Coronary artery (tissue), 2 donors: ENCODE measurements around the gene DYNLRB2.

ENCODE experiments used
- DNase-seq: peaks from one replicate; pipeline ENCODE4 v3.0.0-alpha.2; 2017; ENCODE audit warnings: low spot score
- H3K27ac ChIP-seq, 2 donors: fragments of 200-600 bp; sonication (generic); one replicate each; pipeline ENCODE4 v1.5.1; 2016 to 2019
- H3K4me3 ChIP-seq: fragments of 200-600 bp; sonication (generic); 2 replicates; pipeline ENCODE4 v1.5.1; 2016; ENCODE audit warnings: mild to moderate bottlenecking, moderate library complexity
- CTCF ChIP-seq: fragments of 200-600 bp; sonication (generic); IDR thresholded peaks from one replicate; pipeline ENCODE4 v1.5.1; 2019; ENCODE audit warnings: antibody characterized with exemption

Gene DYNLRB2

GRCh38 chr16:80511824-80512592 is 28.8 kb upstream of the DYNLRB2 start:
- DNase-seq: no peak
- Histone ChIP-seq H3K27ac (no peak overlapping the region), H3K4me3 (no peak overlapping the region)
- no peak for TF ChIP-seq CTCF

DNA sequence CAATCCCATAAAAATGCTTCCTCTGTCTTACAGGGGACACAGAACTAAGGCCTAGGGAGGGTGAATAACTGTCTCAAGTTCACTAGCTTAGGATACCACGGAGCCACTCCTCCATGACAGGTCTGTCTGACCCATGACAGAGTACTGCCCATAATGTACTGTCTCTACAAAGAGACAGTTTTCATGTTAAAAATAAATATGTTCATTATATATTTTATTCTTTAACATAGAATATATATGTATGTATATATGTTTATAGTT is 28.3 kb upstream of the DYNLRB2 start:
- H3K4me3 ChIP-seq: no peak overlapping the region
- no peak overlapping the region for H3K27ac ChIP-seq
- TF ChIP-seq CTCF: no peak
- DNase-seq: no peak

DNA sequence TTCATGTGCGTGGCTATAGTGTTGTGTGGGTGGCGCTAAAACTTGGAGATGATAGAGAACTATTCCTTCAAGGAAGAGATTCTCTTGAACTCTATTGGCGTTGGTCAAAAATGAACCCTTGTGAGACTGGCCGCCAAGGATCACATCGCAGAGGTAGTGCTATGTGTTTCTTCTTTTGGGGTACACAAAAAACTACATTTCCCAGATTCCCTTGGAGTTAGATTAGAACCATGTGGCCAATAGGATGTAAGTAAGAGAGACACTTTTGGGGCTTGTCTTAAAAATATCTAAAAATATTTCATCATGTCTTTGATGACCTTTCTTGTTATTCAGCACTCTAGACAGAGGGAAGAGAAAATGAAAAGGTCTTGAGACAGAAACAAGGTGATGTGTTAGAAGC is 25.4 kb upstream of the DYNLRB2 start:
- Histone ChIP-seq H3K4me3 (no peak overlapping the region), H3K27ac (no peak overlapping the region)
- DNase-seq: no peak
- TF ChIP-seq CTCF: no peak

- no peak overlapping the region for H3K27ac ChIP-seq
- DNase-seq: no peak
- no peak overlapping the region for H3K4me3 ChIP-seq
- no peak for TF ChIP-seq CTCF
Measured at GRCh38 chr16:80517846-80518245, 22.9 kb upstream of the DYNLRB2 start.

DNA sequence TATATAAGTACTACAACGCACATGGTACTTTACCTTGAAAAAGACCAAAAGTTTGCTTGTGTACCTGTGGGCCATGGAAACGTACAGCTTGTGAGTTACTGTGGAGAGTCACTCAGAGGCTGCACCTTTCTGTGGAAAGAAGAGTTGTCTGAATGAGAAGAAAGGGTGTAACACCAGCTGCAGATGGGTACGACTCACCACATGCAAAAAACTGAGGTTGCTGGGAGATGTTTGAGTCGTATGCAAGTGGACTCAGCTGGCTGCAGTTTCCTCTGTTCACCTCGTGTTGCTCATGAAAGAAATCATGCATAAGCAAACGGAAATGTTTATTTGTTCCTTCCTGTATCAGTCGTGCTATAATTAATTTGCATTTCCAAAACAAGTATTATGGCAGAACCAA is 22.4 kb upstream of the DYNLRB2 start:
- no peak overlapping the region for H3K27ac ChIP-seq
- no peak for TF ChIP-seq CTCF
- no peak overlapping the region for H3K4me3 ChIP-seq
- DNase-seq: no peak

GRCh38 chr16:80519189-80519588 is 21.6 kb upstream of the DYNLRB2 start:
- Histone ChIP-seq H3K4me3 (no peak overlapping the region), H3K27ac (no peak overlapping the region)
- no peak for DNase-seq
- no peak for TF ChIP-seq CTCF

DNA sequence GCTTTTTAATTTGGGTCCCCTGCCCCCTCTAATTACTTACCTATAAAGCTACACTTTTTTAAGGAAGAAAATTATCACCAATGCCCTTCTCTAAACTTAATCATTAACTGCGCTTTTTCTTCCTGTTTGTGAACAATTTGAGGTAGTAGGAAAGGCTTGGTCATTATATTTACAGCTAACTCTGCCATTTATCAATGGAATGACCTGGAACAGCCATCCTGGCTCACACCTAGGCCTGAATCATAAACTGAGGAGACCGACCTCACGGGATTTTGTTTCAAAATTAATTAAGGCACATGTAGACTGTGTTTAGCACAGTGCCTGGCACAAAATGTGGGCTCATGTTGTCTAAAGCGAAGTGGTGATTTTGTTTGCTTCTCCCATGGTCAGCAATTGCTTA is 15.4 kb upstream of the DYNLRB2 start:
- no peak overlapping the region for H3K4me3 ChIP-seq
- no peak overlapping the region for H3K27ac ChIP-seq
- DNase-seq: no peak
- TF ChIP-seq CTCF: no peak
